Kidney (tissue), 14 donors: ENCODE data around the gene PTPN9. TPM values are rescaled to one million over a fixed set of nuclear protein-coding genes. Genes with fewer than 3 reads are reported as not detected.
"Not testable (repeated sequence)": the region's sequence is repeated elsewhere in the genome, so short reads cannot be mapped to it uniquely, and the experiment has no call there.

ENCODE experiments used
- DNase-seq, 5 donors: peaks; one replicate each; pipeline ENCODE4 v3.0.0-alpha.2; 2013 to 2020
- FAIRE-seq: peaks from 2 replicates; lab custom pipeline; 2012; peaks lifted over from hg19 to GRCh38; lab: Jason Lieb, UNC
- H3K27ac ChIP-seq, 2 donors: one replicate each; pipeline ENCODE4 v1.7.0; 2013; ENCODE audit warnings: low read depth in 2 of 2, low read length in 2 of 2, inconsistent platforms in 1 of 2
- H3K27me3 ChIP-seq: one replicate; pipeline ENCODE4 v1.7.1; 2013; ENCODE audit warnings: low read length, inconsistent platforms; ENCODE audit not compliant: control insufficient read depth, insufficient read depth
- H3K36me3 ChIP-seq, 3 donors: one replicate each; pipeline versions ENCODE4 v1.7.0 to v1.7.1; 2013; ENCODE audit warnings: low read length in 3 of 3, control low read depth in 1 of 3, inconsistent platforms in 1 of 3; ENCODE audit not compliant: insufficient read depth in 3 of 3, control insufficient read depth in 2 of 3
- H3K4me1 ChIP-seq, 3 donors: one replicate each; pipeline versions ENCODE4 v1.7.0 to v1.7.1; 2013; ENCODE audit warnings: low read length in 3 of 3, inconsistent platforms in 1 of 3, low read depth in 1 of 3; ENCODE audit not compliant: control insufficient read depth in 2 of 3, insufficient read depth in 2 of 3
- H3K4me3 ChIP-seq, 3 donors: one replicate each; pipeline versions ENCODE4 v1.7.0 to v1.8.1; 2013; ENCODE audit warnings: low read length in 3 of 3, control low read depth in 1 of 3, inconsistent platforms in 1 of 3
- H3K9ac ChIP-seq, 3 donors: one replicate each; pipeline versions ENCODE4 v1.7.0 to v1.7.1; 2013; ENCODE audit warnings: low read length in 3 of 3, control low read depth in 1 of 3, inconsistent platforms in 1 of 3
- H3K9me3 ChIP-seq, 3 donors: one replicate each; pipeline versions ENCODE4 v1.7.0 to v1.7.1; 2013; ENCODE audit warnings: low read length in 3 of 3, control low read depth in 1 of 3, inconsistent platforms in 1 of 3; ENCODE audit not compliant: control insufficient read depth in 2 of 3, insufficient read depth in 1 of 3
- intact Hi-C: fragments of 100-400 bp; cut with DNase I; formaldehyde crosslinking; loops from one replicate; pipeline ENCODE4 v1.11.1; 2022
- polyA plus RNA-seq: library from polyadenylated mRNA; stranded (reverse); fragments of 350-450 nt; fragmentation: Illumina TruSeq; extraction: RNeasy Lipid Tissue Mini Kit (QIAGEN cat#74804); gene quantifications from one replicate; pipeline ENCODE4 v1.2.3, GENCODE V29; 2014; ENCODE audit warnings: low read depth, low replicate concordance; ENCODE audit not compliant: insufficient read depth
- total RNA-seq: library from RNA; stranded (reverse); fragmentation: NEBNext Ultra II Directional; extraction: Animal tissue kit (Norgen Biotek cat#: 25700); gene quantifications from one replicate; pipeline ENCODE4 v1.2.1, GENCODE V29; 2021
- TF ChIP-seq, protein P1 (sequence below): IDR thresholded peaks from 3 replicates; pipeline ENCODE4 v1.5.1; 2012; ENCODE audit warnings: mild to moderate bottlenecking, moderate library complexity, borderline replicate concordance; ENCODE audit not compliant: insufficient read depth; ENCODE audit errors: extremely low read depth
- donor health status: control.
- donor health status: control.
- donor health status: control.
- donor health status: control.
- donor health status: control.
- donor health status: DM: yes; HTN: yes; CAD: no.
- donor health status: Normal renal cell carcinoma (clear cell type).

PTPN9 gene
- total and polyA plus RNA-seq, 2 donors from 2014 or later: 15.3 to 52.5 TPM

DNA sequence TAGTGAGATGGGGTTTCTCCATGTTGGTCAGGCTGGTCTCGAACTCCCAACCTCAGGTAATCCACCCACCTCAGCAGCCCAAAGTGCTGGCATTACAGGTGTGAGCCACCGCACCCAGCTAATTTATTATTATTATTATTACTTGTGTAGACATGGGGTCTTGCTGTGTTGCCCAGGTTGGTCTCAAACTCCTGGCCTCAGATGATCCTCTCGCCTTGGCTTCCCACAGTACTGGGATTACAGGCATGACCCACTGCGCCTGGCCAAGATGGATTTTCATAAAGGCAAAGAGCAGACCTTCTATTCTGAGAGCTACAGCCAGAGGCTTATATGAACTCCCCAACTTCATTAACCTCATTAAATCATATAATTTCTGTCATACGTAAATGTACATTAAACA, 17.2 kb downstream of the PTPN9 start:
- Histone ChIP-seq H3K27me3 (no peaks in the 10 kb centered on the region), H3K9me3 (no peaks in the 10 kb centered on the region)
- intact Hi-C loops: no loop called here

DNA sequence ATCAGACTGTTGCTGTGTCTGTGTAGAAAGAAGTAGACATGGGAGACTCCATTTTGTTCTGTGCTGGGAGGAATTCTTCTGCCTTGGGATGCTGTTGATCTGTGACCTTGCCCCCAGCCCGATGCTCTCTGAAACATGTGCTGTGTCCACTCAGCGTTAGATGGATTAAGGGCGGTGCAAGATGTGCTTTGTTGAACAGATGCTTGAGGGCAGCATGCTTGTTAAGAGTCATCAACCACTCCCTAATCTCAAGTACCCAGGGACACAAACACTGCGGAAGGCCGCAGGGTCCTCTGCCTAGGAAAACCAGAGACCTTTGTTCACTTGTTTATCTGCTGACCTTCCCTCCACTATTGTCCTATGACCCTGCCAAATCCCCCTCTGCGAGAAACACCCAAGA, 19.8 kb downstream of the PTPN9 start:
- H3K27me3 ChIP-seq, H3K27ac ChIP-seq, H3K4me1 ChIP-seq, FAIRE-seq, H3K9me3 ChIP-seq, H3K9ac ChIP-seq, intact Hi-C loops, H3K36me3 ChIP-seq, DNase-seq, H3K4me3 ChIP-seq: not testable (repeated sequence)

More for the DNA sequence above, 17.2 kb downstream of the PTPN9 start:
- Histone ChIP-seq H3K36me3 (no peaks in the 10 kb centered on the region), H3K4me1 (no peaks in the 10 kb centered on the region), H3K4me3 (no peak overlapping the region), H3K9ac (no peak overlapping the region), H3K27ac (no peak overlapping the region)
- TF ChIP-seq, protein P1, sequence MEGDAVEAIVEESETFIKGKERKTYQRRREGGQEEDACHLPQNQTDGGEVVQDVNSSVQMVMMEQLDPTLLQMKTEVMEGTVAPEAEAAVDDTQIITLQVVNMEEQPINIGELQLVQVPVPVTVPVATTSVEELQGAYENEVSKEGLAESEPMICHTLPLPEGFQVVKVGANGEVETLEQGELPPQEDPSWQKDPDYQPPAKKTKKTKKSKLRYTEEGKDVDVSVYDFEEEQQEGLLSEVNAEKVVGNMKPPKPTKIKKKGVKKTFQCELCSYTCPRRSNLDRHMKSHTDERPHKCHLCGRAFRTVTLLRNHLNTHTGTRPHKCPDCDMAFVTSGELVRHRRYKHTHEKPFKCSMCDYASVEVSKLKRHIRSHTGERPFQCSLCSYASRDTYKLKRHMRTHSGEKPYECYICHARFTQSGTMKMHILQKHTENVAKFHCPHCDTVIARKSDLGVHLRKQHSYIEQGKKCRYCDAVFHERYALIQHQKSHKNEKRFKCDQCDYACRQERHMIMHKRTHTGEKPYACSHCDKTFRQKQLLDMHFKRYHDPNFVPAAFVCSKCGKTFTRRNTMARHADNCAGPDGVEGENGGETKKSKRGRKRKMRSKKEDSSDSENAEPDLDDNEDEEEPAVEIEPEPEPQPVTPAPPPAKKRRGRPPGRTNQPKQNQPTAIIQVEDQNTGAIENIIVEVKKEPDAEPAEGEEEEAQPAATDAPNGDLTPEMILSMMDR: no peak
- FAIRE-seq (no peak), DNase-seq (no peak)

DNA sequence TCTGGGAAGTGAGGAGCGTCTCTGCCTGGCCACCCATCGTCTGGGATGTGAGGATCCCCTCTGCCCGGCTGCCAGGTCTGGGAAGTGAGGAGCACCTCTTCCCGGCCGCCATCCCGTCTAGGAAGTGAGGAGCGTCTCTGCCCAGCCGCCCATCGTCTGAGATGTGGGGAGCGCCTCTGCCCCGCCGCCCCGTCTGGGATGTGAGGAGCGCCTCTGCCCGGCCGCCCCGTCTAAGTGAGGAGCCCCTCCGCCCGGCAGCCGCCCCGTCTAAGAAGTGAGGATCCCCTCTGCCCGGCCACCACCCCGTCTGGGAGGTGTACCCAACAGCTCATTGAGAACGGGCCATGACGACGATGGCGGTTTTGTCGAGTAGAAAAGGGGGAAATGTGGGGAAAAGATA, 20.2 kb downstream of the PTPN9 start:
- intact Hi-C loops: not testable (repeated sequence)

DNA sequence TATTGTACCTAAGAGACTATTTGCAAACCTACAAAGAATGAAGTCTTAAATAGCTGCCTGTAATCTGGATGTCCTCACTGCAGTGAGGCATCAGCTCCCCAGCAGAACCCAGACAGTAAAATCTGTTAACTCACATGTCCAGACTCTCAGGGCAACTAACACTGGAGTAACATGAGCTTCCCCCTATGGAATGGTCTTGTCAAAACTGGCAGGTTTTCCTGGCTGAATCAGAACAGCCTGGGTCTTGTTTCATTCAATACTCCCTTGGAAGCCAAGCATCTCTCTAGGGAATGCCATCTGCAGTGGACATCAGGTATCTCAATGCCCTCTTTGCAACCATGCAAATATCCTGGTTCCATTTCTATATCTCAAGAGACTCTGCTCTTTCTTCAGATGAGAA, 24.4 kb downstream of the PTPN9 start:
- no peak overlapping the region for H3K9ac ChIP-seq
- no peaks in the 10 kb centered on the region for H3K9me3 ChIP-seq
- H3K27ac ChIP-seq: no peak overlapping the region
- H3K36me3 ChIP-seq: no peaks in the 10 kb centered on the region
- no peaks in the 10 kb centered on the region for H3K4me1 ChIP-seq
- H3K27me3 ChIP-seq: no peaks in the 10 kb centered on the region
- no peak for FAIRE-seq
- no peak overlapping the region for H3K4me3 ChIP-seq
- intact Hi-C loops: no loop called here
- peak in 1 of 5 donors; percentile 29 for DNase-seq
- TF ChIP-seq, protein P1: no peak

More for the DNA sequence above, 20.2 kb downstream of the PTPN9 start:
- not testable (repeated sequence) for H3K9me3 ChIP-seq, H3K27me3 ChIP-seq, DNase-seq, FAIRE-seq, H3K4me1 ChIP-seq, H3K4me3 ChIP-seq, H3K9ac ChIP-seq, H3K36me3 ChIP-seq, H3K27ac ChIP-seq
